Loucy (cell line): ENCODE data around the gene SP2.

Experiments used
- H2AFZ ChIP-seq: fragments of 200-600 bp; sonication (generic); 2 replicates; pipeline ENCODE4 v1.6.0; 2016; ENCODE audit warnings: antibody characterized with exemption, mild to moderate bottlenecking, low read length, moderate library complexity
- H3F3A ChIP-seq: fragments of 200-600 bp; 2 replicates; pipeline ENCODE4 v1.6.0; 2016; ENCODE audit warnings: antibody characterized with exemption, low read depth, mild to moderate bottlenecking
- H3K27me3 ChIP-seq: fragments of 200-600 bp; sonication (generic); 2 replicates; pipeline ENCODE4 v1.6.1; 2014; ENCODE audit warnings: low read length, mild to moderate bottlenecking; ENCODE audit not compliant: insufficient read depth, poor library complexity, severe bottlenecking
- H3K36me3 ChIP-seq: fragments of 200-600 bp; sonication (generic); 2 replicates; pipeline ENCODE4 v1.6.1; 2016; ENCODE audit warnings: low read length; ENCODE audit not compliant: insufficient read depth
- H3K4me1 ChIP-seq: fragments of 200-600 bp; sonication (generic); 2 replicates; pipeline ENCODE4 v1.5.1; 2014; ENCODE audit warnings: low read length, mild to moderate bottlenecking; ENCODE audit not compliant: insufficient read depth, poor library complexity, severe bottlenecking
- H3K4me2 ChIP-seq: fragments of 200-600 bp; sonication (generic); 2 replicates; pipeline ENCODE4 v1.6.0; 2014; ENCODE audit warnings: antibody characterized with exemption, low read length, low read depth, mild to moderate bottlenecking; ENCODE audit not compliant: poor library complexity, severe bottlenecking
- H3K4me3 ChIP-seq: fragments of 200-600 bp; sonication (generic); 2 replicates; pipeline ENCODE4 v1.5.1; 2014; ENCODE audit warnings: low read length, mild to moderate bottlenecking, mixed read lengths; ENCODE audit not compliant: poor library complexity, severe bottlenecking
- H3K79me2 ChIP-seq: fragments of 200-600 bp; sonication (generic); 2 replicates; pipeline ENCODE4 v1.6.1; 2014; ENCODE audit warnings: low read length; ENCODE audit not compliant: insufficient read depth
- H3K9ac ChIP-seq: fragments of 200-600 bp; sonication (generic); 2 replicates; pipeline ENCODE4 v1.6.0; 2014; ENCODE audit warnings: mild to moderate bottlenecking, low read depth, low read length, moderate library complexity; ENCODE audit not compliant: poor library complexity, severe bottlenecking
- H3K9me2 ChIP-seq: fragments of 200-600 bp; sonication (generic); replicated peaks from 2 replicates; pipeline ENCODE4 v1.6.1; 2016; ENCODE audit warnings: low read depth, low read length, mixed read lengths
- H3K9me3 ChIP-seq: fragments of 200-600 bp; sonication (generic); 2 replicates; pipeline ENCODE4 v1.6.1; 2014; ENCODE audit warnings: mild to moderate bottlenecking, antibody characterized with exemption, low read length, low read depth; ENCODE audit not compliant: insufficient read depth
- H4K20me1 ChIP-seq: fragments of 200-600 bp; sonication (generic); 2 replicates; pipeline ENCODE4 v1.6.0; 2014; ENCODE audit warnings: antibody characterized with exemption, low read length, mild to moderate bottlenecking; ENCODE audit not compliant: insufficient read depth, poor library complexity, severe bottlenecking
- EZH2phosphoT487 ChIP-seq: fragments of 200-600 bp; IDR thresholded peaks from 2 replicates; pipeline ENCODE4 v1.6.1; 2018; ENCODE audit warnings: antibody characterized with exemption, mild to moderate bottlenecking, moderate library complexity, borderline replicate concordance
- TF ChIP-seq, protein P1 (sequence below): fragments of 200-600 bp; sonication (generic); conservative IDR thresholded peaks from 2 replicates; pipeline ENCODE4 v1.5.1; 2014; ENCODE audit warnings: mild to moderate bottlenecking, antibody characterized with exemption, low read length

The SP2 gene

GRCh38 chr17:47924785-47925677 lies 29.0 kb downstream of the SP2 start:
- H3K9me2 ChIP-seq = no peaks in the 10 kb centered on the region
- no peak overlapping the region for H3K9ac ChIP-seq
- H3K9me3 ChIP-seq = no peaks in the 10 kb centered on the region
- H3K4me2 ChIP-seq = no peak overlapping the region
- no peaks in the 10 kb centered on the region for H3F3A ChIP-seq
- no peaks in the 10 kb centered on the region for H3K4me1 ChIP-seq
- no peaks in the 10 kb centered on the region for H3K27me3 ChIP-seq
- no peaks in the 10 kb centered on the region for H3K79me2 ChIP-seq
- TF ChIP-seq EZH2phosphoT487 = no peak
- TF ChIP-seq, protein P1, sequence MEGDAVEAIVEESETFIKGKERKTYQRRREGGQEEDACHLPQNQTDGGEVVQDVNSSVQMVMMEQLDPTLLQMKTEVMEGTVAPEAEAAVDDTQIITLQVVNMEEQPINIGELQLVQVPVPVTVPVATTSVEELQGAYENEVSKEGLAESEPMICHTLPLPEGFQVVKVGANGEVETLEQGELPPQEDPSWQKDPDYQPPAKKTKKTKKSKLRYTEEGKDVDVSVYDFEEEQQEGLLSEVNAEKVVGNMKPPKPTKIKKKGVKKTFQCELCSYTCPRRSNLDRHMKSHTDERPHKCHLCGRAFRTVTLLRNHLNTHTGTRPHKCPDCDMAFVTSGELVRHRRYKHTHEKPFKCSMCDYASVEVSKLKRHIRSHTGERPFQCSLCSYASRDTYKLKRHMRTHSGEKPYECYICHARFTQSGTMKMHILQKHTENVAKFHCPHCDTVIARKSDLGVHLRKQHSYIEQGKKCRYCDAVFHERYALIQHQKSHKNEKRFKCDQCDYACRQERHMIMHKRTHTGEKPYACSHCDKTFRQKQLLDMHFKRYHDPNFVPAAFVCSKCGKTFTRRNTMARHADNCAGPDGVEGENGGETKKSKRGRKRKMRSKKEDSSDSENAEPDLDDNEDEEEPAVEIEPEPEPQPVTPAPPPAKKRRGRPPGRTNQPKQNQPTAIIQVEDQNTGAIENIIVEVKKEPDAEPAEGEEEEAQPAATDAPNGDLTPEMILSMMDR = no peak
- H3K4me3 ChIP-seq = no peak overlapping the region
- H4K20me1 ChIP-seq = no peaks in the 10 kb centered on the region
- no peak overlapping the region for H2AFZ ChIP-seq
- H3K36me3 ChIP-seq = peaks cover 29% of the 10 kb centered on the region; the same call in 1 of the 2 replicates

DNA sequence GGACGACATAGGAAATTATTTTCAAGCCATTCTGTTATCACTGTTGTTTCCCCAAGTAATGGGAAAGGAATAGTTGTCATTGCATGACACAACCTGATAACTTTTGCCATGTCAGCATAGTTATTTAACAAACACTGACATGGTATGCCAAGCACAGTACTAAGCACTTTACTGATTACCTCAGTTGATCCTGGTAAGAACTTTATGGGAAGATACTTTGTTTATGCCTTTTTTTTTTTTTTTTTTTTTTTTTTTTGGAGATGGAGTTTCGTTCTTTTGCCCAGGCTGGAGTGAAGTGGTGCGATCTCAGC lies 29.6 kb downstream of the SP2 start:
- Histone ChIP-seq H3K9me3 (no peaks in the 10 kb centered on the region), H3K9ac (no peak overlapping the region), H3K4me2 (no peak overlapping the region), H3K4me1 (no peaks in the 10 kb centered on the region), H4K20me1 (no peaks in the 10 kb centered on the region), H3K36me3 (peaks cover 31% of the 10 kb centered on the region; the same call in 1 of the 2 replicates), H3F3A (no peaks in the 10 kb centered on the region), H3K27me3 (no peaks in the 10 kb centered on the region), H3K4me3 (no peak overlapping the region), H3K79me2 (no peaks in the 10 kb centered on the region), H2AFZ (no peak overlapping the region), H3K9me2 (no peaks in the 10 kb centered on the region)
- TF ChIP-seq EZH2phosphoT487 = no peak
- TF ChIP-seq, protein P1 = no peak

GRCh38 chr17:47927821-47928400 lies 31.9 kb downstream of the SP2 start:
- TF ChIP-seq, protein P1 = no peak
- no peak for TF ChIP-seq EZH2phosphoT487
- H3K36me3 ChIP-seq = peaks cover 31% of the 10 kb centered on the region; the same call in 1 of the 2 replicates

More at GRCh38 chr17:47927821-47928400, 31.9 kb downstream of the SP2 start:
- Histone ChIP-seq H3K4me2 (no peak overlapping the region), H3K9ac (no peak overlapping the region), H3K27me3 (no peaks in the 10 kb centered on the region), H3K4me1 (no peaks in the 10 kb centered on the region), H2AFZ (no peak overlapping the region), H3F3A (no peaks in the 10 kb centered on the region), H3K79me2 (no peaks in the 10 kb centered on the region), H4K20me1 (no peaks in the 10 kb centered on the region), H3K4me3 (no peak overlapping the region), H3K9me3 (no peaks in the 10 kb centered on the region), H3K9me2 (no peaks in the 10 kb centered on the region)
